EH (cell line): Measurements from ENCODE around the gene PIK3C2B.

ENCODE experiments used
- DNase-seq: peaks from one replicate; pipeline ENCODE4 v3.0.0-alpha.2; 2015; ENCODE audit warnings: low read depth

PIK3C2B gene

DNA sequence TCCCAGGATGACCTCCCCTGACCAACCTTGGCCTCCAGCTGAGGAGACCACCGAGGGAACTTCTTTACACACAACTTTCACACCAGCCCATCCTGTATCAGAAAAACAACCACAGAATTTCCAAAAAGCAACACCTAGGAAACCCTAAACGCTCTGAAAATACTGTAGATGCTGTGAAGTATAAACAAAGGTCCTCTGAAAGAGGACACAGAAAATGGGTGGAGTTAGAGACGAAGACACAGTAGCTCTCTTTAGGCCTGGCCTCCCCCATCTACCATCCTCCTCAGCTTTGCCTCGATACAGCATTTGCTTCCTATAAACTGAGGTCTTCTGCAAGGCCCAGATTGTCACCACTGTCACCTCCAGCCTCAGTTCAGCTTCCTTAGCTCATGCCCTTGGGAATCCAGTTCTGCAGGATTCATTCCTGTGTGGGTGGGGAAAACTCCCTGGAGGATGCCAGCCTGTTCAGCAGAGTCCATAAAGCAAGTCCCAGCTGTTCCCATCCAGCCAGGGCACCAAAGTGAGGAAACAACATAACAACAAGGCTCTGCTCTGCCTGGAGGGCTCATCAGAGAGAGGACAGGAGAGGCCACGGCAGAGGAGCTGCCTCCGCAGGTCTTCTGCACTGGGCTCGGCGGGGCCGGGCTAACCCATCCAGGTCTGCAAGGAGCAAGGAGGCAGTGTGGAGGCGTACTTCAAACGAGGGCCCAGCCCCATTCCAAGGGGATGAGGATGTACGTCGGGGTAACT lies 15.0 kb downstream of the PIK3C2B start:
- DNase-seq, result no peak

DNA sequence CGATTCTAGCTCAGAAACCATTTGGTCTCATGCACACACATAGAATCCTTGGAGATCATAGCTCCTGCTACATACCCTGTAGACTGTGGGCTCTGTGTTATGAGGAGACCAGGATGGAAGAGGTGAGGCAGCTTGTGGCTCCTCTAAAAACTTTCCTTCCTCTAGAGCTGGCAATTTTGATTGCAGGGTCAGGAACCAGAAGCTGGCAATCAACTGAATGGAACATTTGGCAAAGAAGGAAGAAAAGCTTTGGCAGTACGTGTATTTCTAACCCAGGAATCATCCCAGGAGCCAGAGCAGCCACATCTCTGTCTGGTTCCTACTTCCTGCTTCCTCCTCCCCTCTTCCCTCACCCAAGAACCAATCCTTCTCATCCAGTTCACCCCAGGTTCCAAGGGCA lies 15.7 kb downstream of the PIK3C2B start:
- no peak for DNase-seq

DNA sequence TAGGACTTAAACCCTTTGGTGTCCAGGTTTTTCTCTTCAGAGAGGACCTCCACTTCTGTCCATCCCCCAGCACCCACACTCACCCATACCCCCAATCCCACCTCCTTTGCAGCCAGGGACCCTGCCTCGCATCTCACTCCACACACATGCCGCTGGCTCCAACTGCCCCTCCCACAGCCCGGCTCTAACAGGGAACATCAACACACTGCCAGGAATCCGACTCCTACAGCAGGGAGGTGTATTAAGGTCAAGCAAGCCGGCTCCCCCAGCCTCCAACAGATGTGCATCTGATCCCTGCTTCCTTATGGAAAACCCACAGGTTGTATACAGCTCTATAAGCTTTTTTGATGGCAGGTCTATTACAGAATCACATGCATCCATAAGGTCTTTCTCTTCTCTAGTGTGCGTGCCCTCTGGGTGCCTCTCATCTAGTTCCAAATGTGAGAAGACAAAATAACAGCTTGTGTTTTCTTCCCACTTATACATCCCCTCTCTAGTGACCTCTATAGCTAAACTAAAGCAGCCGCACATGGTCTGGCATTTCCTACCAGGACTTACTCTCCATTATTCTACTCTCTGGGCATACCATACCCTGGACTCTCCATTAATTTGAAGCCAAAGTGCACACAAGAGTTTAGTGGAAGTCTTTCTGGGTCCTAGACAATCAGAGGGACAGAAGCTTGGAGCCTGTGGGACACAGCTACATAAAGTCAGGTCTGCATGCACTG lies 16.3 kb downstream of the PIK3C2B start:
- DNase-seq, result no peak

DNA sequence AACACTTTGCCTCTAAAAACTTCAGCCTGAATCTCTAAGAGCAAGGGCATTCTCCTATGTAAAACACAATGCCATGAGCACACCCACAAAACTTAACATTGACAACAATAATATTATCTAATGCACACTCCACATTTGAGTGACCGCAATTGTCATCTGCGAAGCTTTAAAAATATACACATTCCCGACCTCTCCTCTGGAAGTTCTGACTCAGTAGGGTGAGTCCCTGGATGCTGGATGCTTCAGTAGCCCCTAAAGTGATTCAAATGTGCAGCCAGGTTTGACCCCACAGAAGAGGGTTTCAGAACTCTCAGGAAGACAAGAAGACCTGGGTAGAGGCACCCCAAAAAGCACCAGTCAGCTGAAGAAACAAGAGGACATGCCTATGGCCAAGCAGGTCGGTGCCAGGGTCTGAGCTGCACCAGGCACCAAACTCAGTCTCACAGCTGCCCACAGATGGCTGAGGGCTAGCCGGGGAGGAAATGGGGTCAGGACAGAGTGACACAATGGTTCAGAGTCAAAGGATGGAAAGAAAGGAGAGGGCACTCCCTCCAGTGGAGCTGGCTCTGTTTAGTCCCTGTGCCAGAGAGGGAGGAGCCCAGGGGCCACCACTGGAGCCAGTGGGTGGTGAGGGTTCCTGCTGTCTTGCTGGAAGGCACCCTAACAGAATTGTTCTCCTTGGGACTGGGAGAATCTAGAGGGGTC lies 17.4 kb downstream of the PIK3C2B start:
- DNase-seq, result no peak

DNA sequence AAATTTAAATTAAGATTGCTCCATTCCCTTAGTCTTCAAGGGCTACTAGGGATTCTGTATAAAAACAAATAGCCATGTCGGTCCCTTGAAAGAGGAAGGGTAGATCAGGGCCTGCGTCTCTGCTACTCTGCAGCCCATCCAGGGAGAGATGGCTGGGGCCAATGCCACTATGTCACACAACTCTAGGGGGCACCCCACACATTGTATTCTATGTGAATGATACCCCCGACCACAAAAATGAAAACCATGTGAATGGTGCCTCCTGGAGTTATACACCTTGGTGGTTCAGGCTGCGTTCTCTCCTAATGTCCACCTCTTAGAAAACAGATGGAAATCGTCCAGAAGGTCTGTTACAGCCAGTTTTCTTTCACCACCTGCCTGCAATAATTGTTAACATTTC lies 18.0 kb downstream of the PIK3C2B start:
- DNase-seq, result no peak

DNA sequence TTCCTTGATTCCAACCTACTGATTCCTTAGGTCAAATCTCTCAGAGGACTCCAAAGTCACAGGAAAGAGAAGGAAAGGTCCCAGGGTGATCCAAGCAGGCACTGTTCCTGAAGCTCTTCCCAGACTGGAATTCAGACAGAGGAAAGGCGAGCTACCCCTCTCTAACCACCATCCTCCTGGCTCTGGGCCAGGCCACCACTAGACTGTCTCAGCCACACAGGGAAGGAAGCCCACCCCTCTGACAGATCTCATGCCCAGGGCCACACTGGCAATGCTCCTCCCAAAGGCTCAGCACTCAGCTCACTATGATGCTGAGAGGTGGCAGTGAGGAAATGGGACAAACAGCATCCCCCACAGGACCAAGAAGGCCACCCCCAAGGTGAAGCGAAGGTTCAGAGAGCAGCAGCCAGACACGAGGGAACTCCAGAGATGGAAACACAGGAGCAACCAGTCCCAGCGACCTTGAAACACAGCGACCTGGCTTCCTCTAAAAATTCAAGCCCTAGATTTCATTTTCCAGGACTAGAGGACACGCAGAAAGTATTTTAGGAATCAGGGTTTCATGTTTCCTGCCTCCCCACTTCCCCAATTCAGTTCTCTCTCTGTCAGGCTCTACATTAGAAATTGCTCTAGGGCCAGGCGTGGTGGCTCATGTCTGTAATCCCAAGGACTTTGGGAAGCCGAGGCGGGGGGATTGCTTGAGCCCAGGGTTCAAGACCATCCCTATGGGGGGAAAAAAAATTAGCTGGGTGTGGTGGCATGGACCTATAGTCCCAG lies 18.8 kb downstream of the PIK3C2B start:
- DNase-seq, result no peak

DNA sequence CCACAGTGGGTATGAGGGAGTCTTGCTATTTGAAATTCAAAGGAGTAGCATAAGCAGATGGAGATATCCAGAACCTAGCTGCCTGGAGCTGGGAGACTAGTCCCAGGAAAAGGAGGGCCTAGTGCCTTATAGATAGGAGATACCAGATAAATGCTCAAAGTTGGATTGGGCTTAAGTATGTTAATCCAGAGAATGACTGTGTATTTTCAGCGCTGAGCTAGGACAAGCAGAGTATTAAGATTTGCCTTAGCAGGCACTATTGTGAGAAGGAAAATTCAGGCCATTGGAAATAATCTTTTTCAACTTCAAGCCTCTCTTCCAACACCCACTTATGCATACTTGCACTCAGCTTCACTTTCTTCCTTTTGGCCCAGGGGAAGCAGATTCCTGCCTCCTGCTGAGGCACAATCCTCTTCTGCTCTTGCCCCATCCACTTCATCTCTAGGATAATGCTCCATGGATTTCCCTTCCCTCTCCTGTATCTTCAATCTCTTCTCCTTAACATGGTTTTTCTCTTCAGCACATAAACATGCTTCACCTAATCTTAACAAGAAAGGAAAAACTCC lies 21.1 kb downstream of the PIK3C2B start:
- DNase-seq, result no peak

DNA sequence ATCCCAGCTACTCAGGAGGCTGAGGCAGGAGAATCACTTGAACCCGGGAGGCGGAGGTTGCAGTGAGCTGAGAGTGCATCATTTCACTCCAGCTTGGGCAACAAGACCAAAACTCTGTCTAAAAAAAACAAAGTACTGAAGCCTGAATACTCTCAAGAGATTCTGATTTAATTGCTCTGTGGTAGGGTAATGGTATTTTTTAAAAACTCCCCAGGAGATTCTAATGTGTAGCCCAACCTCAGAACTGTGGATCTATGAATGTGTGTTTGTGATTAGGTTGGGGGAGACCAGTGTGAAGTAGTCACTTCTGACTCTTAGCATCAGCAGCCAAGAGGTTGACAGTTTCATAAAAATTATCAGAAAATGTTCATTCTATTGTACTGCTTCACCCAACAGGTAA lies 21.9 kb downstream of the PIK3C2B start:
- DNase-seq, result no peak

DNA sequence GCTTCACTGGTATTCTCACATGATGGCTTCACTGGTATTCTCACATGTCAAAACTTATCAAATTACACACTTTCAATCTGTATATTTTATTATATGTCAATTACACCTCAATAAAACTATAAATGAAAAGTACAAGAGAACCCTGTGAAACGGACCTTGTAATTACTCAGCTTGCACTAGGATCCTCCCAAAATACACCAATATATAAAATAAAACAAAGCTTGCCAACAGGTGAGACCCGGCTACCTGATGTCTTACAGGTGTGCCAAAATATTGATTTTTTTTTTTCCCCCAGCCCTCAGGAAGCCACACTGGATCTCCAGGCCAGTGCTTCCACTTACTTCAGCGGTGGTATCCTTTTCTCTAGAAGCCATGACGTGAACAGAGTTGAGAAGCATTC lies 22.9 kb downstream of the PIK3C2B start:
- no peak for DNase-seq

DNA sequence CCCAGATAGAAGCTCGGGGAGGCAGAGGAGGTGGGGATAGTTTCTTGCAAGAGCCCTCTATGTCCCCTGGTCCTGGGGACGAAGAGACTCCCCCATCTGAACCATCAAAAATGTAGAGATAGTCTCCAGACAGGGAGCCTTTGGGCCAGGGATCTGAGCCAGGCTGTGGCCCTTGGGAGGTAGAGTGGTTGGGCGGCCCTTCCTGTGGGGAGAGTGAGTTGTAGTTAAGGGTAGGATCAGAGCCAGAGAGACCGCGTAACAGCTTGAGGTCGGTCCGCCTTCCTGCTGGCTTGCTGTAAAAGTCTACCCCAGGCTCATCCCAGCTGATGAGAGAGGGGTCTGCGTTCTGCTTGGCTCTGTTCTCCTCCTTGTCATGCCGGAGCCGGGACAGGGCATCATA lies 25.3 kb downstream of the PIK3C2B start:
- DNase-seq, result no peak

DNA sequence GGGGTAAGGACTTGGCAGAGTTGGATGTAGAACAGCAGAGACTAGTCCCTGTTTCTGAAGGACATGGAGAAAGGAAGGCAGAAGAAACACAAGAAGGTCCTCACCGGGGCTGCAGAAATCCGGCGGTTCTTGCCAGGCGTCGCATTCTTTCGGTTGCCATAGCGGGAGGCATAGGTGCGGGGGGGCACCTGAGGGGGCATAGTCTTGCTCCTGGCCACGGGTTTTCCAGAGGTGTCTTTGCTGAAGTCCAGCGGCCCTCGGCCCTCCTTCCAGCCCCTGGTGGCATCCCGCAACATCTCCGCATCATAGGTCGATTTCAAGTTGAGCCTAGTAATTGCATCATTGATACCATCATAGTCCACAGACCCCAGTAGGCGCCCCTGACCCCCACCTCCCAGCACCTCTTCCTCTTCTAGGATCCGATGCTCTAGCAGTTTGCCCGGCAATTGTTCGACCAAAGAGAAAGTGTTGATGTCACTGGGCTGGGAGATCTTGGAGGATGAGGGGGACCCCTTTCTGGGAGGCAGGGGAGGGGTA lies 25.8 kb downstream of the PIK3C2B start:
- no peak for DNase-seq

DNA sequence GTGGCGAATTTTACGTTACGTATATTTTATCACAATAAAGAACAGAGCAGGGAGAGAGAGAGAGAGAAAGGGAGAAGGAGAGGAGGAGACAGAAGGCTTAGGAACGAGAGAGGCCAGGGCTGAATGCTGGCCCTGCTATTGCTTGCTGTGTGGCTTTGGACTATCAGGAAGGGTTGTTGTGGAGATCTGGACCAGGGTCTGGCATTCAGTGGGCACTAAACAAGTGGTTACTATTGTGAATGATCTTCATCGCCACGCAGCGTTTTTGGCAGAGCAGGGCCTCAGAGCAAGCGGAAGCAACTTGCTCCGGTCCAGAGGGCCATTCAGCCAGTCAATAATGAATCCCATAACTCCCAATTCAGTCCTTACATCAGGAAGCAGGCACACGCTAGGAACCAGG lies 26.4 kb downstream of the PIK3C2B start:
- no peak for DNase-seq

DNA sequence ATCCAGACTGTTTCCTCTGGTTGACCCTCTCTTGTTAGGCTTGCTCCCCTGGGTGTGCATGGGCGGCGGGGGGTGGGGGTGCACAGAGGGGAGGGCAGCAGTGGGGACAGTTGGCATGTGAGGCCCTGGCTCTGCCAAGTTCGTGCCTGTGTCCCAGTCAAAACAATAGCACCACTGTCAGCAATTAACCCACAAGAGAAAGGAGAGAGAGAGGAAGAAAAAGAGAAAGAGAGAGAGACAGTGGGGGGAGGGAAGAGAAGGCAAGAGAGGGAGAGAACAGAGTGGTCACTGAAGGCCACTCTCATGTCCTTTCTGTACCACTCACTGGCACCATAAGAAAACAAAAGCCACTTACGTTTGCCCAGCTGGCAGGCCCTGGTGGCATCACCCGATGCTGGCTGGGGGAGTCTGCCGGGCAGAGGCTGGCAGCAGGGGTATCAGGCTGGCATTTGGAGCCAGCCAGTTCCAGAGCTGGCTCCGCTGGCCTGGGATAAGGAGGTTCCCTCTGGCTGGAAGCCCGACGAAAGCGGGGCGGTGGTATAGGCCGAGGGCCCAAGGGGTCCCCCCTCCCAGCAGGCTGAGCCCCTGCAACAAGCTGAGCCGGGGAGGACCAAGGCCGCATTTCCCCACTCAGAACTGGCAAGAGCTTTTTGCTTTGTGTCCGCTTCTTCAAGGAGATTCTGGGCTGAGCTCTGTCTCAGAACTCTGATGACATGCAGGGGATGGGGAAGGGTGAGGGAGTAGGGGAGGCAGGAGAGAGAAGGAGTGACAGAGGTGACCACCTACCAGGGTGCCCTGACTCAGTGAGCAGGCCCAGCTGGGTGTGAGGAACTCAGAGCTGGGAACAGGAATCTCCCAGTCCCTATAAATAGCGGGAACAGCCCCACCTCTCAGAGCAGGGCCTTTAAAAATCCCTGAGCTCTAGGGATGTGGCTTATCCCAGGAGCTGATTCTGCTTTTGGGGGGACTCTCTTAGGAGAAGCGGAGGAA lies 27.9 kb downstream of the PIK3C2B start:
- peak; percentile 22 for DNase-seq

DNA sequence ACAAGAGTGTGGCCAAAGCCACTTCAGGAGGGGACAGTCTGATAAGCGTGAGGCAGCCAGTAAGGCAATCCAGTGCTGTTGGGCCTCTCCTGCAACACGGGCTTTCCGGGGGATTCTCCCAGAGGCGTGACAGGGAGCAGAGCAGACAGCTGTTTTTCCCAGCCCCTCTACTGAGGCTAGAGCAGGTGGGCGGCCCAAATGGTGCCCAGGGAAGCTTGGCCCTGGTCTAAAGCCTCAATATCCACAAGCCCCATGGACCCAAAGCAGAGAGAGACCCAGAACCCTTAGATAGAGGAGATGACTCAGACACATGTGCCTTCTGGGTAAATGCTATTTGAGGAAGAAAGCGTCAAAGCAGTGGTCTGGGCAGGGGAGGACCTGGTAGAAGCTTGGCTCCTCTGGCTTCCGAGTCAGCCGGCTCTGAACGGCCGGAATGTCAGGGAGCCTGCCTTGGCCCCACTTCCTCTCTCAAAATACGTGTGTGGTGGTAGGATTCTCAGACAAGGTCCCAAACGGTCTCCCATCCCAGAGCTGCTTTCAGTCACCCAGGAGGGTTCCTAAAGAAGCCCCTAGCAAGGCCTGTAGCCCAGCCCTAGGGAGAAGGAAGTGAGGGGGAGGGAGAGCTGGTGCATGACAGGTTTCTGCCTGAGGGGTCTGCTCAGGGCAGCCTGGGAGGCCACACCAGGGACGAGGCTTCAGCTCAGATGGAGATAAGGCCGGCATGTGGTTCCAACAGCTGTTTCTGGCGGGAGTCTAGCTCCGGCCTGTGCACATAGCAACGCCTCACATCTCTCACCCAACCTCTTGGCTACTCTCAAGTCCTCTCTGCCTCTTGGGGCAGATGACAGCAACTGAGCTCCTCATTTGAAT lies 28.8 kb downstream of the PIK3C2B start:
- peak; percentile 17 for DNase-seq

DNA sequence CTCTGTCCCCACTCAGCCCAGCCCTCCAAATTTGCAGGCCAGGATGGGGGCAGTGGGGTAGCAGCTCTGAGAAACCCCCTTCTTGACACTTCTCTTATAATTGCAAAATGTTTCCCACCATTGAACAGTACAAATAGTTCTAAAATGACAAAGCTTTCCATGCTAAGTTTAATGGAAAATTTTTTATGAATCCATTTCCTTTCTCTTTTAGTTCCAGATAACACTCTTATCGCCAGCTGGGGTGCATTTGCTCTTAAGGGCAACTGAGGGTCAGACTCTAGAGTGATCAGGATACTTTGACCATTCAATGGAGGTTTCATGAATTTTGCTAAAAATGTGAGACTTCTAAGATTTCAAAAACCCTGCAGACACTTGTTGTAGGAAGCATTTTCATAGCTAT lies 29.9 kb downstream of the PIK3C2B start:
- DNase-seq, result no peak

DNA sequence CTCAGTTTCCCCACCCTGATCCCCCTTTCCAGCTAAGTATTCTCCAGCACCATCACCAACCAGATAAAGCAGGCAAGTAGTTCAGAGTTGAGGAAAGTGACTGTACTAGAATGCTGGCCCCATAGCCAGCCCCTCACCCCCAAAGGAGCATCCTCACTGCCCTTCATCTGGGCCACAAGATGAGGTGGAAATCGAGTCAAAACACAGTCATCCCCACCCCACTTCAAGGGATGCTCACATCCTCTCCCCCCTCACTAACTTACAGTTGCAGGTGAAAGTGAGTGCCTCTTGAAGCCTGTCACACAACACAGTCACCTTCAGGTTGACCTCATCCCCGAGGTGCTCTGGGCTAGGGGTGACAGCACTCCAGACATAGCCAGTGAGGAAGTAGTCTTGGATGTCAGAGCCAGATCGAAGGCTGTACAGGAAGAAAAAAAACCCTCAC lies 30.4 kb downstream of the PIK3C2B start:
- DNase-seq, result no peak

DNA sequence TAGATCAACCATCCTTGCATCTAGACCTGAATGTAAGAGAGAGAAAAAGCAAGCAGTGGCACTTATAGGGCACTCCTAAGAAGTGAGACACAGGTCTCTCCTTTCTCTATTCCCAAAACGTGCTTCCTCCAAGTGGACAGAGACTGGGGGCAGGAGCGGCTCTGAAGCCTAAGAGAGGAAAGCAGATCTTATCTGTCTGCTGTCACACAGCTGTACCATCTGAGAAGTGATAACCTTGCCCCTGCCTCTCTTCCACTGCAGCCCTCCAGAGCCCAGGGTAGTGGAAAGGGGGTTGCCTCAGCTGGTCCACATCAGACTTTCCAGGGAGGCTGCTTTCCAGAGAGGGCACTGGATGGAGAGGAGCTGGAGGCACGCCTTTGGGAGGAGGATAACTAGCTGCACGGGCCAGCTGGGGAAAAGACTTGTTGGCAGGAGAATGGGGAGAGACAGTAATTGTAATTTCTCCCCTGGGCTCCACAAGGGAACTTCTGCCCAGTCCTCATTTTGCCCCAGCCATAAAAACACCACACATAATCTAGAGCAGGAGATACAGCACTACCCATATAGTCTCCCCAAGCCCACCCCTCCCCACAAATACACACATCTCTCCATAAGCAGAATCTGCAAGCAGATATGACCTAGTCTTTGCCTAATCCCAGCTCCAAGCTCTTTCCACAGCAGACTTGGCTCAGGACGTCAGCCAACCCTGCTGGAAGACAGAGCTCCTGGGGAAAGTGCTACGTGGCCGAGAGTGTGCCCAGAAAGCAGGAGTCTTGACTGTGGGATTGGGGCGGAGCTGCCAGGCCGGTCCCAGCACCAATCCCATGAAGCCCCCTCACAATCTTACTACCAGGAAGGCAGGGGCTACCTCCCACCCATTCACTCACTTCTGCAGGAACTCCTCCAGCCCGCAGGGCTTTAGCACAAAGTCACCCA lies 31.2 kb downstream of the PIK3C2B start:
- no peak for DNase-seq

DNA sequence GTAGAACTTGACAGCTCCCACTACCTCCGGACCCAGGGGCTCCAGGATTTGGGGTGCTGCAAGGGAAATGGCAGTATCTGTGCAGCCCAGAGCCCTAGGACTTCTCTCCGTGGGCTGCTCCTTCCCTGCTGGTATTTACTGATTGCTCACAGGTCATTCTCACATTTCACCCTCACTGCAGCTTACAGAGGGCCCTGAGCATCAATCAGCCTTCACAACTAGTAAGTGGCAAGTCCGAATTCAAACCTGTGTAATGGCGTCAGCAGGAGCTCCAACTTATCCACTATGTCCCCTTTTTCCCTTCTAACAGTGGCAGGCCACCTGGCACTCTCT lies 32.4 kb downstream of the PIK3C2B start:
- DNase-seq, result no peak
